DND-41 (cell line): ENCODE results near the gene PRR35.

Experiments
- ATAC-seq: fragments of 200-7000 bp; cut with Tn5 transposase; 3 replicates; pipeline ENCODE4 v1.9.1; 2021; ENCODE audit warnings: low read depth; ENCODE audit not compliant: insufficient read depth
- DNase-seq: peaks from one replicate; pipeline ENCODE4 v3.0.0-alpha.2; 2020
- H2AFZ ChIP-seq: 2 replicates; pipeline ENCODE4 v1.6.0; 2012; ENCODE audit warnings: low read depth, low read length
- H3K27ac ChIP-seq: 2 replicates; pipeline ENCODE4 v1.5.1; 2012; ENCODE audit warnings: low read length, inconsistent platforms
- H3K27me3 ChIP-seq: fragments of 200-600 bp; sonication (generic); 2 replicates; pipeline ENCODE4 v1.6.0; 2012; ENCODE audit warnings: low read length, mild to moderate bottlenecking, inconsistent platforms; ENCODE audit not compliant: insufficient read depth, poor library complexity
- H3K36me3 ChIP-seq: 2 replicates; pipeline ENCODE4 v1.5.1; 2012; ENCODE audit warnings: low read length, inconsistent platforms; ENCODE audit not compliant: insufficient read depth
- H3K4me1 ChIP-seq: 2 replicates; pipeline ENCODE4 v1.5.1; 2012; ENCODE audit warnings: mild to moderate bottlenecking, low read length; ENCODE audit not compliant: insufficient read depth
- H3K4me2 ChIP-seq: 2 replicates; pipeline ENCODE4 v1.6.0; 2012; ENCODE audit warnings: mild to moderate bottlenecking, moderate library complexity, low read length, inconsistent platforms; ENCODE audit not compliant: insufficient read depth
- H3K4me3 ChIP-seq, 2 experiments: fragments of 200-600 bp in 1 of 2; shearing (Covaris generic) in 1 of 2; 2 replicates each; pipeline ENCODE4 v1.5.1; 2012 to 2016; ENCODE audit warnings: inconsistent platforms in 2 of 2, low read length in 2 of 2, mild to moderate bottlenecking in 2 of 2, low read depth in 1 of 2, moderate library complexity in 1 of 2
- H3K79me2 ChIP-seq: 2 replicates; pipeline ENCODE4 v1.6.0; 2012; ENCODE audit warnings: low read length, inconsistent platforms; ENCODE audit not compliant: insufficient read depth
- H3K9ac ChIP-seq: 2 replicates; pipeline ENCODE4 v1.6.0; 2012; ENCODE audit warnings: low read depth, mild to moderate bottlenecking, inconsistent platforms, low read length, moderate library complexity
- H3K9me3 ChIP-seq: 2 replicates; pipeline ENCODE4 v1.5.1; 2012; ENCODE audit warnings: low read length, moderate library complexity, mild to moderate bottlenecking, inconsistent platforms; ENCODE audit not compliant: insufficient read depth, severe bottlenecking
- H4K20me1 ChIP-seq: 2 replicates; pipeline ENCODE4 v1.6.0; 2012; ENCODE audit warnings: low read length; ENCODE audit not compliant: insufficient read depth
- CTCF ChIP-seq: IDR thresholded peaks from 2 replicates; pipeline ENCODE4 v1.5.1; 2012; ENCODE audit warnings: borderline replicate concordance, low read length, moderate library complexity, mild to moderate bottlenecking; ENCODE audit not compliant: poor library complexity, severe bottlenecking; ENCODE audit errors: extremely low read depth
- EZH2 ChIP-seq: IDR thresholded peaks from 3 replicates; pipeline ENCODE4 v1.6.1; 2012; ENCODE audit warnings: borderline replicate concordance, low read depth, mild to moderate bottlenecking, moderate library complexity, low read length, inconsistent platforms; ENCODE audit not compliant: severe bottlenecking

Gene PRR35

GRCh38 chr16:580141-580945 lies 20.1 kb downstream of the PRR35 start:
- H3K79me2 ChIP-seq: no peaks in the 10 kb centered on the region
- no peak overlapping the region for H3K9ac ChIP-seq
- H3K27ac ChIP-seq: no peak overlapping the region
- no peaks in the 10 kb centered on the region for H3K4me1 ChIP-seq
- no peak overlapping the region for H3K4me3 ChIP-seq
- ATAC-seq (no peak), DNase-seq (no peak)
- H3K9me3 ChIP-seq: no peaks in the 10 kb centered on the region
- no peak overlapping the region for H2AFZ ChIP-seq
- TF ChIP-seq EZH2 (no peak), CTCF (no peak)
- H3K36me3 ChIP-seq: peaks cover 37% of the 10 kb centered on the region
- H3K4me2 ChIP-seq: no peak overlapping the region
- H3K27me3 ChIP-seq: no peaks in the 10 kb centered on the region
- H4K20me1 ChIP-seq: peaks cover 11% of the 10 kb centered on the region

GRCh38 chr16:580946-581498 lies 20.8 kb downstream of the PRR35 start:
- Histone ChIP-seq H3K27me3 (no peaks in the 10 kb centered on the region), H3K9me3 (no peaks in the 10 kb centered on the region), H3K4me3 (no peak overlapping the region), H3K27ac (no peak overlapping the region), H3K4me2 (no peak overlapping the region), H2AFZ (no peak overlapping the region), H3K4me1 (no peaks in the 10 kb centered on the region), H3K36me3 (peaks cover 31% of the 10 kb centered on the region), H4K20me1 (peaks cover 8% of the 10 kb centered on the region), H3K79me2 (no peaks in the 10 kb centered on the region), H3K9ac (no peak overlapping the region)
- no peak for ATAC-seq
- DNase-seq: no peak
- TF ChIP-seq EZH2: no peak
- no peak for TF ChIP-seq CTCF

- no peak overlapping the region for H3K27ac ChIP-seq
- H3K9me3 ChIP-seq: no peaks in the 10 kb centered on the region
- DNase-seq (no peak), ATAC-seq (no peak)
- H3K9ac ChIP-seq: no peak overlapping the region
- H3K4me2 ChIP-seq: no peak overlapping the region
- TF ChIP-seq EZH2 (no peak), CTCF (no peak)
- peaks cover 5% of the 10 kb centered on the region for H3K4me1 ChIP-seq
- H3K36me3 ChIP-seq: peaks cover 31% of the 10 kb centered on the region
- no peaks in the 10 kb centered on the region for H3K27me3 ChIP-seq
- peaks cover 17% of the 10 kb centered on the region; the same call in 1 of the 2 replicates for H4K20me1 ChIP-seq
- H3K4me3 ChIP-seq: no peak overlapping the region
- H2AFZ ChIP-seq: no peak overlapping the region
- H3K79me2 ChIP-seq: peaks cover 4% of the 10 kb centered on the region
Measured at GRCh38 chr16:582218-582613, 22.0 kb downstream of the PRR35 start.
